ENCODE measurements around the gene MINK1. TPM values are rescaled to one million over a fixed set of nuclear protein-coding genes. Genes with fewer than 3 reads are reported as not detected.

Gene MINK1
- polyA plus RNA-seq, 1 experiment, result 69.1 TPM

- TF ChIP-seq CTCF (IDR thresholded peaks at IDR 0.05; ENCODE audit: insufficient read depth, low read depth, low read length), result no peak
- Histone ChIP-seq H3K27me3 (ENCODE audit: control insufficient read depth, insufficient read depth, low read length) (peaks cover under 1% of the 10 kb centered on the region; the same call in 1 of the 2 replicates), H3K36me3 (ENCODE audit: control insufficient read depth, insufficient read depth, low read length) (no peaks in the 10 kb centered on the region), H3K4me3 (ENCODE audit: low read depth, low read length) (peak overlapping the region; percentile 69)
- no peak for DNase-seq (ENCODE audit: low read depth)
- POLR2A ChIA-PET, result no interaction called here
- CTCF ChIA-PET, result interaction anchor here (0.7 to 7.9 kb wide), 27 partner anchors 8 to 118 kb away, joined by 3 to 112 read pairs (median 7); partner anchors contain the start of genes ARRB2, C17orf107, CHRNE and PLD2
Measured at GRCh38 chr17:4790705-4791088, 42.4 kb upstream of the MINK1 start.

- Histone ChIP-seq H3K27me3 (ENCODE audit: control insufficient read depth, insufficient read depth, low read length) (no peaks in the 10 kb centered on the region), H3K36me3 (ENCODE audit: control insufficient read depth, insufficient read depth, low read length) (peaks cover 11% of the 10 kb centered on the region), H3K4me3 (ENCODE audit: low read depth, low read length) (no peak overlapping the region)
- ChIA-PET POLR2A (no interaction called here), CTCF (no interaction called here)
- no peak for DNase-seq (ENCODE audit: low read depth)
- no peak for TF ChIP-seq CTCF (IDR thresholded peaks at IDR 0.05; ENCODE audit: insufficient read depth, low read depth, low read length)
Measured at GRCh38 chr17:4795168-4795567, 38.0 kb upstream of the MINK1 start.

- no peak for TF ChIP-seq CTCF (IDR thresholded peaks at IDR 0.05; ENCODE audit: insufficient read depth, low read depth, low read length)
- Histone ChIP-seq H3K27me3 (ENCODE audit: control insufficient read depth, insufficient read depth, low read length) (no peaks in the 10 kb centered on the region), H3K4me3 (ENCODE audit: low read depth, low read length) (peak overlapping the region; percentile 95), H3K36me3 (ENCODE audit: control insufficient read depth, insufficient read depth, low read length) (peaks cover 11% of the 10 kb centered on the region)
- no peak for DNase-seq (ENCODE audit: low read depth)
- ChIA-PET POLR2A (interaction anchor here (0.7 kb wide), 1 partner anchor 61 kb away, joined by 5 read pairs; no protein-coding TSS in a partner anchor), CTCF (interaction anchor here (0.6 to 1.4 kb wide), 4 partner anchors 27 to 113 kb away, joined by 3 read pairs; no protein-coding TSS in a partner anchor)
Measured at GRCh38 chr17:4796552-4796920, 36.6 kb upstream of the MINK1 start.

GRCh38 chr17:4800462-4801196 is 32.5 kb upstream of the MINK1 start:
- no peaks in the 10 kb centered on the region for H3K27me3 ChIP-seq (ENCODE audit: control insufficient read depth, insufficient read depth, low read length)
- ChIA-PET POLR2A (no interaction called here), CTCF (interaction anchor here (2.1 kb wide), 1 partner anchor 11 kb away, joined by 9 read pairs; the partner anchor contains the start of gene GLTPD2)
- no peak for DNase-seq (ENCODE audit: low read depth)
- no peak overlapping the region for H3K4me3 ChIP-seq (ENCODE audit: low read depth, low read length)
- TF ChIP-seq CTCF (IDR thresholded peaks at IDR 0.05; ENCODE audit: insufficient read depth, low read depth, low read length), result no peak
- peaks cover 11% of the 10 kb centered on the region for H3K36me3 ChIP-seq (ENCODE audit: control insufficient read depth, insufficient read depth, low read length)

- CTCF ChIA-PET, result no interaction called here
- Histone ChIP-seq H3K27me3 (ENCODE audit: control insufficient read depth, insufficient read depth, low read length) (no peaks in the 10 kb centered on the region), H3K4me3 (ENCODE audit: low read depth, low read length) (no peak within 1 kb of the TSS), H3K36me3 (ENCODE audit: control insufficient read depth, insufficient read depth, low read length) (peaks cover 11% of the 10 kb centered on the region)
- POLR2A ChIA-PET, result no interaction called here
- DNase-seq (ENCODE audit: low read depth), result no peak
- no peak for TF ChIP-seq CTCF (IDR thresholded peaks at IDR 0.05; ENCODE audit: insufficient read depth, low read depth, low read length)
Measured at GRCh38 chr17:4802228-4802627, 30.9 kb upstream of the MINK1 start, which contains the start of gene C17orf114. C17orf114 (minus strand) TSS chr17:4802328.
